Measurements from ENCODE around the gene ADGRB2. TPM values are rescaled to one million over a fixed set of nuclear protein-coding genes. Genes with fewer than 3 reads are reported as not detected.

ADGRB2 gene
- total RNA-seq, 1 experiment from 2014 or later: 10.9 TPM

- H2AK5ac ChIP-seq (ENCODE audit: insufficient read length, low read length): no peak overlapping the region
- peaks cover 3% of the 10 kb centered on the region for H3K23me2 ChIP-seq (ENCODE audit: insufficient read length, low read depth, low read length, poor library complexity, severe bottlenecking)
- H3K4me2 ChIP-seq (ENCODE audit: insufficient read depth, insufficient read length, low read length): no peak overlapping the region
- TF ChIP-seq, protein P1, sequence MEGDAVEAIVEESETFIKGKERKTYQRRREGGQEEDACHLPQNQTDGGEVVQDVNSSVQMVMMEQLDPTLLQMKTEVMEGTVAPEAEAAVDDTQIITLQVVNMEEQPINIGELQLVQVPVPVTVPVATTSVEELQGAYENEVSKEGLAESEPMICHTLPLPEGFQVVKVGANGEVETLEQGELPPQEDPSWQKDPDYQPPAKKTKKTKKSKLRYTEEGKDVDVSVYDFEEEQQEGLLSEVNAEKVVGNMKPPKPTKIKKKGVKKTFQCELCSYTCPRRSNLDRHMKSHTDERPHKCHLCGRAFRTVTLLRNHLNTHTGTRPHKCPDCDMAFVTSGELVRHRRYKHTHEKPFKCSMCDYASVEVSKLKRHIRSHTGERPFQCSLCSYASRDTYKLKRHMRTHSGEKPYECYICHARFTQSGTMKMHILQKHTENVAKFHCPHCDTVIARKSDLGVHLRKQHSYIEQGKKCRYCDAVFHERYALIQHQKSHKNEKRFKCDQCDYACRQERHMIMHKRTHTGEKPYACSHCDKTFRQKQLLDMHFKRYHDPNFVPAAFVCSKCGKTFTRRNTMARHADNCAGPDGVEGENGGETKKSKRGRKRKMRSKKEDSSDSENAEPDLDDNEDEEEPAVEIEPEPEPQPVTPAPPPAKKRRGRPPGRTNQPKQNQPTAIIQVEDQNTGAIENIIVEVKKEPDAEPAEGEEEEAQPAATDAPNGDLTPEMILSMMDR (conservative IDR thresholded peaks at IDR 0.05): no peak
- no peak overlapping the region for H2BK120ac ChIP-seq (ENCODE audit: low read depth, low read length, poor library complexity, severe bottlenecking)
- no peak overlapping the region for H3K18ac ChIP-seq (ENCODE audit: insufficient read length, low read depth, low read length)
- H4K20me1 ChIP-seq (ENCODE audit: control insufficient read depth, insufficient read depth, insufficient read length): no peaks in the 10 kb centered on the region
- H3K9me3 ChIP-seq (ENCODE audit: control insufficient read depth, low read depth, low read length): no peaks in the 10 kb centered on the region
- no peaks in the 10 kb centered on the region for H3K79me1 ChIP-seq (ENCODE audit: insufficient read depth, low read depth, low read length, poor library complexity, severe bottlenecking)
- peak overlapping the region in 2 of 3 experiments; percentile 90 to 91; a peak in 3 of 7 replicates for H3K27ac Mint-ChIP-seq
- H3K56ac ChIP-seq (ENCODE audit: insufficient read length, low read depth, low read length): no peak overlapping the region
- H3K9ac ChIP-seq (ENCODE audit: extremely low read depth, insufficient read length, low read length): no peak overlapping the region
- H2BK5ac ChIP-seq (ENCODE audit: insufficient read length, low read length): no peak overlapping the region
- no peaks in the 10 kb centered on the region for H3K9me3 Mint-ChIP-seq
- H3K4ac ChIP-seq (ENCODE audit: low read depth, low read length): no peak overlapping the region
- no peak overlapping the region for H2BK12ac ChIP-seq (ENCODE audit: insufficient read length, low read depth, low read length)
- no peak overlapping the region for H2BK15ac ChIP-seq (ENCODE audit: low read depth, low read length)
- H2AFZ ChIP-seq (ENCODE audit: low read length): no peak overlapping the region
- no CpG with 5 or more reads among the region's 10 CpGs for WGBS (ENCODE audit: extremely low coverage, insufficient read length, low lambda C conversion rate)
- H4K8ac ChIP-seq (replicated peaks; ENCODE audit: insufficient read length, low read depth, low read length): no peak overlapping the region
- H3K27me3 ChIP-seq (ENCODE audit: insufficient read depth, low read length): no peaks in the 10 kb centered on the region; the same call in 1 of the 2 replicates
- no peak for DNase-seq
- H3K79me2 ChIP-seq (ENCODE audit: insufficient read depth, low read length): no peaks in the 10 kb centered on the region
- H3K4me3 Mint-ChIP-seq: no peak overlapping the region; a peak in 1 of 5 replicates
- no peak overlapping the region for H4K5ac ChIP-seq (ENCODE audit: insufficient read length, low read depth, low read length)
- H4K91ac ChIP-seq (ENCODE audit: insufficient read length, low read depth, low read length): no peak overlapping the region
- H3K4me1 ChIP-seq (ENCODE audit: insufficient read depth, low read length): peaks cover 9% of the 10 kb centered on the region; the same call in 1 of the 2 replicates
- H3K14ac ChIP-seq (ENCODE audit: insufficient read depth, low read length): no peak overlapping the region; the same call in 1 of the 2 replicates
- no peak overlapping the region for H3K23ac ChIP-seq (ENCODE audit: insufficient read length, low read depth, low read length)
- no peak overlapping the region for H3K27ac ChIP-seq (ENCODE audit: insufficient read length, low read depth, low read length)
- no peak overlapping the region for H3T11ph ChIP-seq (ENCODE audit: low read length)
- no peaks in the 10 kb centered on the region for H3K36me3 Mint-ChIP-seq (ENCODE audit: insufficient read depth in 1 of 3, low read depth in 3 of 3)
- no peak overlapping the region for H2BK20ac ChIP-seq (ENCODE audit: low read depth, low read length, poor library complexity, severe bottlenecking)
- peaks cover 30 to 34% of the 10 kb centered on the region in 2 experiments for H3K4me1 Mint-ChIP-seq
- H3K27me3 Mint-ChIP-seq (ENCODE audit: low read depth): peaks cover 13% of the 10 kb centered on the region
These were observed 62.9 kb downstream of the ADGRB2 start for GRCh38 chr1:31701091-31701736.
